ENCODE measurements around the gene RALGPS1. TPM values are rescaled to one million over a fixed set of nuclear protein-coding genes. Genes with fewer than 3 reads are reported as not detected.

The RALGPS1 gene
- total and polyA plus RNA-seq, 2 of the 8 experiments (the other 6 are each of a cell fraction or from before 2014, with no cell fraction given): 20.0 to 23.5 TPM

GRCh38 chr9:126883636-126884035, 30.9 kb upstream of the RALGPS1 start:
- peaks cover 4% of the 10 kb centered on the region for H3K79me1 ChIP-seq (ENCODE audit: low read depth, low read length)
- no peak overlapping the region for H2AK5ac ChIP-seq (ENCODE audit: low read depth, low read length)
- H4K5ac ChIP-seq (ENCODE audit: insufficient read length, low read depth, low read length): no peak overlapping the region
- H3K23ac ChIP-seq (ENCODE audit: insufficient read length): no peak overlapping the region
- no peaks in the 10 kb centered on the region for H3K27me3 ChIP-seq (replicated peaks in 1 of 4; ENCODE audit: control insufficient read depth in 3 of 4, extremely low read depth in 1 of 4, insufficient read depth in 3 of 4, low read length in 3 of 4)
- no peak overlapping the region for H2BK12ac ChIP-seq (ENCODE audit: low read depth, low read length)
- peaks cover 2 to 17% of the 10 kb centered on the region in 2 experiments for H4K20me1 ChIP-seq (replicated peaks in 1 of 2; ENCODE audit: control insufficient read depth in 1 of 2, insufficient read depth in 2 of 2, low read length in 2 of 2)
- no peak overlapping the region for H4K91ac ChIP-seq (replicated peaks; ENCODE audit: insufficient read length, low read length)
- no peak overlapping the region for H3K18ac ChIP-seq (ENCODE audit: extremely low read depth, low read length)
- peaks cover 4 to 24% (median 15%) of the 10 kb centered on the region in 4 experiments; a peak in 5 of 8 replicates for H3K36me3 ChIP-seq (ENCODE audit: control insufficient read depth in 2 of 4, insufficient read depth in 4 of 4, low read length in 3 of 4)
- peaks cover 6 to 13% (median 10%) of the 10 kb centered on the region in 4 experiments for H3K4me1 ChIP-seq (replicated peaks in 1 of 4; ENCODE audit: control insufficient read depth in 3 of 4, insufficient read depth in 4 of 4, low read length in 3 of 4)
- H3K23me2 ChIP-seq (ENCODE audit: low read depth, low read length): no peaks in the 10 kb centered on the region
- H2AFZ ChIP-seq (ENCODE audit: low read length): no peak overlapping the region
- ChIA-PET CTCF (ENCODE audit: partially characterized antibody) (interaction anchor here (1.0 kb wide), 1 partner anchor 50 kb away, joined by 5 read pairs; no protein-coding TSS in a partner anchor), POLR2A (ENCODE audit: partially characterized antibody) (no interaction called here)
- no peak overlapping the region for H3K4ac ChIP-seq (replicated peaks; ENCODE audit: insufficient read length, low read depth, low read length)
- DNase-seq (ENCODE audit: low read depth in 1 of 2, low spot score in 2 of 2): no peak
- no peak overlapping the region for H3K14ac ChIP-seq (ENCODE audit: insufficient read length)
- WGBS, 2 experiments (ENCODE audit: extremely low coverage in 1 of 2, insufficient coverage in 1 of 2, insufficient read length in 1 of 2, insufficient replicate concordance in 2 of 2, low coverage in 1 of 2, low lambda C conversion rate in 2 of 2, missing lambda C conversion rate in 1 of 2): 92% methylated on average over 15 of the region's 15 CpGs; no CpG with 5 or more reads in 1 of the 2 experiments
- H3K79me2 ChIP-seq (ENCODE audit: control insufficient read depth in 1 of 2, insufficient read depth in 2 of 2, low read length in 2 of 2): no peaks in the 10 kb centered on the region; a peak in 1 of 4 replicates
- no peak for FAIRE-seq
- H4K8ac ChIP-seq (ENCODE audit: extremely low read depth, insufficient read depth, low read length): no peak overlapping the region
- no peak overlapping the region for H3K27ac ChIP-seq (ENCODE audit: low read depth, low read length)
- no peak overlapping the region for H2BK20ac ChIP-seq (ENCODE audit: low read length)
- no peak overlapping the region for H2BK15ac ChIP-seq (ENCODE audit: low read length)
- no peak overlapping the region for H3K4me2 ChIP-seq (ENCODE audit: insufficient read depth in 1 of 2, low read depth in 2 of 2, low read length in 2 of 2)
- H3K9ac ChIP-seq (replicated peaks in 1 of 4; ENCODE audit: extremely low read depth in 1 of 4, low read depth in 3 of 4, low read length in 3 of 4): no peak overlapping the region; a peak in 1 of 7 replicates
- no peaks in the 10 kb centered on the region for H3K9me3 ChIP-seq (ENCODE audit: insufficient read depth in 2 of 2, low read depth in 1 of 2, low read length in 1 of 2)
- H3K56ac ChIP-seq (replicated peaks; ENCODE audit: insufficient read length, low read depth, low read length): no peak overlapping the region
- H2BK5ac ChIP-seq (ENCODE audit: low read depth, low read length): no peak overlapping the region
- H3K4me3 ChIP-seq (ENCODE audit: extremely low read depth in 1 of 4, insufficient read depth in 2 of 4, low read depth in 3 of 4, low read length in 4 of 4): no peak overlapping the region
- H2BK120ac ChIP-seq (replicated peaks; ENCODE audit: low read depth, low read length): no peak overlapping the region
- no peak for TF ChIP-seq TCF12 (IDR thresholded peaks at IDR 0.05; ENCODE audit: low read depth, low read length)
- TF ChIP-seq RXRA (IDR thresholded peaks at IDR 0.05; ENCODE audit: insufficient read depth, low read depth, low read length): no peak
- no peak for TF ChIP-seq JUN (IDR thresholded peaks at IDR 0.05; ENCODE audit: low read depth, low read length)
- no peak for TF ChIP-seq RNF2 (IDR thresholded peaks at IDR 0.05; ENCODE audit: borderline replicate concordance, low read depth, low read length, missing control alignments, poor library complexity, severe bottlenecking)
- TF ChIP-seq EZH2 (IDR thresholded peaks at IDR 0.05; ENCODE audit: low read depth, low read length, severe bottlenecking): no peak
- TF ChIP-seq BACH1 (IDR thresholded peaks at IDR 0.05; ENCODE audit: low read length): no peak
- no peak for TF ChIP-seq SP4 (IDR thresholded peaks at IDR 0.05; ENCODE audit: low read length)
- TF ChIP-seq TEAD4 (IDR thresholded peaks at IDR 0.05; ENCODE audit: low read depth, low read length): no peak
- TF ChIP-seq KDM1A (IDR thresholded peaks at IDR 0.05; ENCODE audit: borderline replicate concordance, low read length): no peak
- TF ChIP-seq NRF1 (IDR thresholded peaks at IDR 0.05; ENCODE audit: low read depth, low read length): no peak
- TF ChIP-seq CBX5 (IDR thresholded peaks at IDR 0.05; ENCODE audit: low read depth, low read length): no peak
- TF ChIP-seq SUZ12 (IDR thresholded peaks at IDR 0.05; ENCODE audit: low read length): no peak
- TF ChIP-seq, protein P1, sequence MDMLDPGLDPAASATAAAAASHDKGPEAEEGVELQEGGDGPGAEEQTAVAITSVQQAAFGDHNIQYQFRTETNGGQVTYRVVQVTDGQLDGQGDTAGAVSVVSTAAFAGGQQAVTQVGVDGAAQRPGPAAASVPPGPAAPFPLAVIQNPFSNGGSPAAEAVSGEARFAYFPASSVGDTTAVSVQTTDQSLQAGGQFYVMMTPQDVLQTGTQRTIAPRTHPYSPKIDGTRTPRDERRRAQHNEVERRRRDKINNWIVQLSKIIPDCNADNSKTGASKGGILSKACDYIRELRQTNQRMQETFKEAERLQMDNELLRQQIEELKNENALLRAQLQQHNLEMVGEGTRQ (IDR thresholded peaks at IDR 0.05; ENCODE audit: low read length): no peak
- no peak for TF ChIP-seq POLR2A (IDR thresholded peaks at IDR 0.05; ENCODE audit: control extremely low read depth in 1 of 2, low read depth in 2 of 2, low read length in 2 of 2)

Measured in H1 (cell line).